HuH-7 (cell line): ENCODE data around the gene FMN2.
"Not testable (repeated sequence)": the region's sequence is repeated elsewhere in the genome, so short reads cannot be mapped to it uniquely, and the experiment has no call there.

Source experiments
- DNase-seq: peaks from one replicate; pipeline ENCODE4 v3.0.0; 2011; ENCODE audit warnings: low spot score

FMN2 gene

DNA sequence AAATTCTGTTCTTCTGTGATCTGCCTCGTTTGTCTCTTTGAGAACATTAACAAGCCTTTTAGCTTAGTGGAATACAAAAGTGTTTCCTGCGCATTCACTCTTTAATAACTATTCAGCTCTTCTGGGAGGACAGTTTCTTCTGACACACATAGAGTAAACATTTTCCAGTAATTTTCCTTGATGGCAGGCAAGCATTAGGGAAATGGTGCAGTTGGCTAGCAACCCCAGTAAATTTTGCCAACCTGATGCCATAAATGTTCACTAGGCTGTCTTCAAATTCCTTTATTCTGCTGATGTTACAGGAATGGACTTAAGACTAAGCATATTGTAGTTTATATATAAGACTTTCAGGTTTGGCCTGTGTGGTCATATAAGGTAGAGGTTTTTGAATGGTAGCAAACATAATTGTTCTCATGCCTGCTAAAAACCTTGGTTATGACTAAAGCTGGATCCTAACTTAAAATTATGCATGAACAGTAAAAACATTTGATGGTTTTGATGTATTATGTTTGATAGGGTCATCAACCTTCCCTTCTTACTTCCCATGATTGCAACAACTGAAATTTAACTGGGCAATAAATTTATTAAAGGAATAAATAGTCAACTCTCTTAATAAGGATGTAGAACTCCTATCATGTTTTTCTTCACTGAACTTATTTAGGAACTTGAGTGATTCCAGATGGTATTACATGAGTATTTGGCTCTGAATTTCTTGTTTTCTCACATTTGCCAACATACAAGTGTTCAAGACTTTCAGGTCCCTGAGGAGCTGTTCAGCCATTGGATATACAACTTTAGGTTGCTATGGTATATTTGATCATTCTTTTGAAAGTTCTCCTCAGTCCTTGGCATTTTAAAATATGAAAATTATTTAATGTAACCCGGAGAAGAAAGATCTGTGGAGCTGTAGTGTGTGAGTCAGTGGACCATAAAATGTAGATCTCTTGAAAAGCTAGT is 223.4 kb downstream of the FMN2 start:
- DNase-seq = no peak

DNA sequence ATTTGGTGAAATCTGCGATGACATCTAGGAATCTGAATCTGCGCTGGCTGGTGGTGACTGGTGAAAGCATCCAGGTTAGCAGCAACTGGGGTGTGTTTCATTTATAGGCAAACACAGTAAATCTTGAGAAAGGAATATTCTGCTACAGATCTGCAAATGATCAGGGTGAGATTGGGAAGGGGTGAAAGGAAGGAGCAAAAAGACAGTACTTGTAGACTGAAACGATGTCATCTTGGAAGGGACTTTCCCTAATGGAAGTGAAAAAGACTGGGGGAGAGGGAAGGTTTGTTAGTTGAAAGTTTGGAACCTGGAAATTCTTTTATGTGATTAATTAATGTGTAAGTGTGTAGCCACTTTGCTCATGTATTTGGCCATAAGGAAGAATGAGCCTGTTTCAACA is 228.3 kb downstream of the FMN2 start:
- DNase-seq = no peak

GRCh38 chr1:240320659-240321058 is 229.0 kb downstream of the FMN2 start:
- DNase-seq = no peak

GRCh38 chr1:240322943-240323342 is 231.3 kb downstream of the FMN2 start:
- no peak for DNase-seq

GRCh38 chr1:240328382-240328781 is 236.7 kb downstream of the FMN2 start:
- DNase-seq = not testable (repeated sequence)

DNA sequence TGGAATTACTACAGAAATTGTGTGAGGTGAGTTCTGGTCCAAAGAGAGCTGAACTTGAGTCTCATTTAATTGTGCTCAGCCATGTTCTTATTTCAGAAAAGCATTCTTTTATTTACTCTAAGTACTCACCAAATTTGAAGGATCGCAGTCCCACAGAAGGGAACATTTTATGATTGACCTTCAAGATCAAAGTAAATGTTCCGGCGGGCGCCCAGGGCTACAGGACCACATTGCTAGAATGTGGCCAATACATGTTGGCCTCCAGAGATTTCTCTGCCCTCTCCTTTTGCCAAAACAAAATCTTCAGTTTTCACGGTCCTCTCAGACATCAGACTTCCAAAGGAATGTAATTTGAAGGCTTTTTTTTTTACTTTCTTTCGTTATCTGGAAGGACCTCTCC is 237.8 kb downstream of the FMN2 start:
- no peak for DNase-seq

DNA sequence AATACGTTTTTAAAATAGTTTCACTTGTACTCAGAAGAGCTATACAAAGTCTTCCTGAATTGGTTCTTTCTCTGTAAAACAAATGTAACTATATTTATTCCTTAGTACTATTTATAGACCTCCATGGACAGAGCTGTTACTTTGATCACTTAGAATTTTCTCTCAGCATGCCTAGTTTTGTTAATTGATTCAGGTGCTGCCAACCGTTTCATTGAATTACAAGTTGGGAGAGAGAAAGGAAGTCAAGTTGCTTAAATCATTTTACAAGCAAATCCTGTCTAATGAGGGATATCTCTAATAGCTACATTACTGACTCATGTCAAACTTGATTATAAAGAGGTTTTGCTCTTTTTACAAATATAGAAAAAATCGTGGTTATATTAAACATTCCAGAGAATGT is 241.0 kb downstream of the FMN2 start:
- DNase-seq = no peak

DNA sequence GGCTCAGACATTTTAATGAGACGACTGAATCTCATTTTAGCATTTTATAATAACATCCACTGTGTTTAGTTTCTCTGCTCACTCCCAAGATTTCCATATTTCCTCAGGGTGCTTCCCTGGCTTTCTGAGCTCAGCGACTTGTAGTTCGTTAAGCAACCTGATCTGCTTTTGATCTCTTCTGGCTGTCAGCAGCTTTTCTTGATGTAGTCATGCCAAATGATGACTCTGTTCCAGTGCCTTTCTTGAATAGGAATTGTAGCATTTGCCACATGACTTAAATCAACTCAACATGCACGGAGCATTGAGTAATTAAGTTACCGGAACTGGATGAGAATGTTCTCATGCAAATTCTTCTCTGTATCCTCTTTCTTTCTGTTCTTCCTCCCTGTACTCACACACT is 246.1 kb downstream of the FMN2 start:
- no peak for DNase-seq

DNA sequence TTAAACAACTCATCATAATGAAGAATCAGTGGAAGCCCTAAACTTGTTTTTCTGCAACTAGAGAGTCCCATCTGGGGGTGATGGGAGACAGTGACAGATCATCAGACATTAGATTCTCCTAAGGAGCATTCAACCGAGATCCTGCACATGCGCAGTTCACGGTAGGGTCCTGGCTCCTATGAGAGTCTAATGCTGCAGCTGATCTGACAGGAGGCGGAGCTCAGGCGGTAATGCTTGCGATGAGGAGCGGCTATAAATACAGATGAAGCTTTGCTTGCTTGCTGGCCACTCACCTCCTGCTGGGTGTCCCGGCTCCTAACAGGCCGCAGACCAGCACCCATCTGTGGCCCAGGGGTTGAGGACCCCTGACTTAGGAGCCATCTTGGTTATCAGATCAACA is 247.2 kb downstream of the FMN2 start:
- DNase-seq = no peak

DNA sequence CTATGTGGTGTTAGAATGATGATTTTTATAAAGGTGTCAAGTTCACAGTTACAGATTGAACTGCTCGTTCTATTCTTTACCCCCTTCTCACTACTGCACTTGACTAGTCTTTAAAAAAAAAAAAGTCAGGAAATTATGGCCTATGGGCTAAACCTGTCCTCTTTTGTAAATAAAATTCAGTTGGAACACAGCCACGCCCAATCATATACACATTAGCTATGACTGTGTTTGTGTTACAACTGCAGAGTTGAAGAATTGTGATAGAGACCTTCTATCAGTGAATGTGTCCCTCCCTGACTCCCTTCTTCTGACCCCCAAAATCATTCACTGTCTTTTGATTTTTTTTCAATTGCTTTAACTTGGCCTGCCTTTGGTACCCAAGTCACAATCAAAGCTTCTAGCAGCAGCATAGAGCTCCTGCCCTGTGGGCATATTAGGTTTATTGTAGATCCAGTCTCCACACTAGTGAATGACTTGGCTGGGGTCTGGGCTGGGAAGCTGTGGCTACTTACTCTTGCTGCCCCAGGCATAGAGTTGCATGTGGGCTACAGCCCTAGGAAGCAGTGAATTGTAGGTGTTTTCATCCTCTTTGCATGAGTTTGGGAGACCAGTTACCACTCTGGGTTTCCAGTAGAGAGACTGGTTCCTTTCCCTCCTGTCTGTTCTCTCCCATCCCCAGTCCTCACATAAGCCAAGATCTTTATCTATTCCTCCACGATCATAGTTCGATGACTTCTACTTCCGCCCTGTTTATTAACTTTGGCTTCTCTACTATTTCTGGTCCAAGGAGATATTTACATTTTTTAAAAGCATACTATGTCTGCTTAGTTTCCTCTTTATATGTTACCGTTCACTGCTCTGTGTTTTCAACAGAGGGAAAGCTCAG is 249.9 kb downstream of the FMN2 start:
- no peak for DNase-seq

GRCh38 chr1:240342251-240342625 is 250.6 kb downstream of the FMN2 start:
- no peak for DNase-seq

DNA sequence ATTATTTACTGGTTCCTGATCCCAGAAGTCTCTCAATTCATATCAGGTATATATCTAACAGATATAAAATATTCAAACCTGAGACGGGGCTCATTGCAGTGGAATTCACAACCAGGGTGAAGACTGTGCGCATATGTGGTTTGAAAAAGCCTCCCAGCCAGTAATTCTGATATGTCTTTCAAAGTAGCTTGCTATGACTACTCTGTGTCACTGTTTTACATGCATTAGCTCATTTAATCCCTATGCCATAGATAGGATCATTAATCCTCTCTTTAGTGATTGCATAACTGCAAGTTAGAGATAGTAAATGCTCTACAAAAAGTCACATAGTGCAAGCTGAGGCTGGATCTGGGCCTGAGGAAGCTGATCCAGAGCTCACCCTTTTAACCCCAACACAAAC is 251.4 kb downstream of the FMN2 start:
- no peak for DNase-seq

GRCh38 chr1:240343966-240344365 is 252.3 kb downstream of the FMN2 start:
- no peak for DNase-seq

- DNase-seq = no peak
Observed at GRCh38 chr1:240344918-240345317, 253.2 kb downstream of the FMN2 start.

DNA sequence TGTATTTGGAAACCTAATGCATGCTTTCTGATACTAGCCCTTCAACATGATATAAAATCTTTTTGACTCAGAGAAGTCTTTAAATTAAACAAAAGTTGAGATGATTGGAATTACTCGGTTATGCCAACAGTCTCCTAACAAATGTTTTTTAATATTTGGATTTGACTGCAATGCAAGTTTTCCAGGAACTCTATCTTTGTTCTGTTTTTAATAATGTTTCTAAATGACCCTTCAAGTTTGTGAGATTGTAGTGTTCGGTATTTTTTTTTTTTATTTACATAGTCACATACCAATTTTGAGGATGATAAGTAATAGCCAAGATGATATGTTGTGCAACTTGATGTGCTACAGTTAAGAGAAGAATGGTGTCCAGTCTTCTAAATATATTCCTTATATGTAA is 258.0 kb downstream of the FMN2 start:
- no peak for DNase-seq

DNA sequence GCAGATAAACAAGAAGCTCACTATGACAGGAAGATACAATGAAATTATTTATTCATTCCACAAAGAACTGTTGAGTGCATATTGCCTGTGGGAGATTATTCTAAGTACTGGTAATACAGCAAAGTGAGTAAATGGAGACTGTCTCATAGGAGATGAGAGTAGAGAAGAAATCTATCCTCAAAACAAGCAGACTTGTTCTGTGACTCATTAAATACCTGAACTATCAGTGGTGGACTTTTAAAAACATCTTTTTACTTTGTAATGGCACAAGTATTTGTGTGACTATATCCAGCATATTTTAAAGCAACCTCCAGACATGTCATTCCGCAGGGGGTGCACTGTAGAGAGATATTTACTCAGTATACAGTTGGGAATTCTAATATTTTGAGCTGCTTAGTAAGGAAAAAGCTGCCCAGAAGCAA is 259.2 kb downstream of the FMN2 start:
- DNase-seq = no peak

GRCh38 chr1:240351690-240352089 is 260.0 kb downstream of the FMN2 start:
- no peak for DNase-seq

DNA sequence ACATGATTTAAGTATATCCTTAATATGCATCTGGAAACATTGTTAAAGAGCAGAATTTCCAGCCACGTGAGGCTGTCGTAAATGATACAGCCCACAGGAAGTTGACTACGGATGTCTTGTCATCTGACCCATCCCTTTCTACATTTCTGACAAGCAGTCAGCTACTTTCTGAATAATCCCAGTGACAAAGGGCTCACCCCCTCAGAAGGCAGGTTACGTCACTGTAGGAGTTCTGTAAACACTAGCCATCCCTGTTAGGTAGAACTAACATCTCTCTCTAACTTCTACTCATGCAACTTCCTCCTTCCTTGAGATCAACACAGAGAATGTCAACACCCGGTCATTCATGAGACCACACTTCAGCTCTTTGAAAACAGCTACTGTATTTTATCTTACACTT is 261.1 kb downstream of the FMN2 start:
- no peak for DNase-seq

- no peak for DNase-seq
Observed at GRCh38 chr1:240356568-240356967, 264.9 kb downstream of the FMN2 start.

GRCh38 chr1:240362046-240362445 is 270.4 kb downstream of the FMN2 start:
- DNase-seq = no peak

DNA sequence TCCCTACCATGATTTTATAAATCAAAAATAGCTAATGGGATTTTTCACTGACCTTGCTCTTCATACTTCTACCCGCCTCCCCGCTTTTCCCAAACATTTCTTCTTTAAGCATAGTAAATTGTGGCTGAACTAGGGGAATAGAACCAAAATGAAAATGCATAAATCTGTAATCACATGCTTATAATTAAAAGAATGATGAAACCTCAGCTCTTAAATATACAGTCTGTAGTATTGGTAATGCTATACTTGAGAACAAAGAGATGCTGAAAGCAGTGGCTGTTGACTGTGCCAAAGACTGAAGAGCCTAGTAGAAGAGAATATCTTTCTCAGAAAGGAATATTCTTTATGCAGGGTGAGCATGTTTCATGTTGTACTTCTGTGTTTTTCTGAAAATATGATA is 271.1 kb downstream of the FMN2 start:
- DNase-seq = no peak

DNA sequence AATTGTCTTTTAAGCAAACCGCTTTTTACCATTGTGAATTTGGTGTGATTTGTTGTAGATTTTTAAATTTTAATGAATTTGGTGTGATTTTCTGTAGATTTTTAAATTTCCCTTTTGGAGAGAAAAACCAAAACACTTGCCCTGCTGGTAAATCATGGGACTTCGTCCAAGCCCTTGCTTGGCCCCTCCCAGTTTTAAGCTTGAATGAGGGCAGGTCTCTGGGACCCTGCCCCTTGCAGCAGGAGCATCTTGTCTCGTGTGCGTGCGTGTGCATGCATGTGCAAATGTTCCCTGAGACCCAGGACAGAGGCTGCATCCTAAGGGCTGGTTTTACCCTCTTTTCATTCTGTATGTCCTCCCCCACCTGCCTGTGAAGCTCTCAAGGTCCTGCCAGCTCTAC is 271.6 kb downstream of the FMN2 start:
- no peak for DNase-seq

- DNase-seq = no peak
Observed at GRCh38 chr1:240363914-240364313, 272.2 kb downstream of the FMN2 start.
